GM19099 (cell line): Measurements from ENCODE around the gene LCP2.

ENCODE experiments used
- POLR2A ChIP-seq: IDR thresholded peaks from 3 replicates; pipeline ENCODE4 v1.6.1; 2011; ENCODE audit warnings: low read depth; ENCODE audit not compliant: insufficient read length; ENCODE audit errors: extremely low read depth

Gene LCP2

DNA sequence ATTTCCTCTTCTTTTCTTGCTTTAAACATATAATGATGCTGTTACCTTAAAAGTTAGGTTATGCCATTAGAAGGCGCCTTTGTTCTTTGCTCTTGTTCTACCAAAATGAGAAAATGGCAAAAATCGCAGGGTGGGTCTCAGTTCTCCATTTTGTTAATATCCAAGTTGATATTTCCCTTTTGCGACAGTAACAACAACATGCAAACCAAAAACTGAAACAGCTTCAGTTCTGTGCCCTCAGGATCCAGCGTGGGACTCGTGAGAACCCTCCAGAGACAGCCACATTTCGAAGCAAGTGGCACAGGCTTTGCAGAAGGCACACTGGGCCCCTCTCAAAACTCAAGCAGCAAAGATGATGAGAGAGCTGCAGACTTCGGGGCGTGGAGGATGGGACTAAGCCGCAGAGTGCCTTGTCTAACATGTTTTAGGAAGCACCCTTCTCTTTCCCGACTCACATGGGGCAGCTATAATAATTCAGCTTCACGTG, 33.0 kb upstream of the LCP2 start:
- TF ChIP-seq POLR2A: no peak

DNA sequence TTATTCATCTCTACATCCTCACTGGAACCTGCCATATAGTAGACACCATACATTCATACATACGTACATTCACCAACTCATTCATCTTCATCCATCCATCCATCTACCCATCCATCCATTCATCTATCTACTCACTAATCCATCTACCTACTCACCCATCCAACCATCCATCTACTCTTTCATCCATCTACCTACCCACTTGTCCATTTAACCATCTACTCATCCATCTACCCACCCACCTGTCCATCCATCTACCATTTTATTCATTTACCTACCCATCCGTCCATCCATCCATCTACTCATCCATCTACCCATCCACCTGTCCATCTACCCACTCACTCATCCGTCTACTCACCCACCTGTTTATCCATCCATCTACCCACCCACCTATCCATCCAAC, 31.9 kb upstream of the LCP2 start:
- no peak for TF ChIP-seq POLR2A

DNA sequence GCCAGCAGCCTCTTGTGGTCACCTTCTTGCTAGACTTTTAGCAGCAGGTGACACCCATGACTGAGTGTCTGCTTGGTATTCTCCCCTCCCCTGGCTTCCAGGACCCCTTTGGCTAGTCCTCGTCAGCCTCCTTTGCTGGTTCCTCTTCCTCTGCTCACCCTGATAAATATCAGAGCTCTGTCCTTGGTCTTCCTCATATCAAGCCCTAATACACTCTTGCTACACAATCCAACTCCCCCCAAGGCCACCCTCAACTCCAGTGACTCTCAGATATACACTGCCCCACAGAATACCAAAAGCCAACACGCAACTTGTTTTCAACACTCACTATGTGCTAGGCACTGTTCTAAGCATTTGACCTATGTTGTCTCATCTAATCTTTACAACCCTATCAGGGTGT, 30.3 kb upstream of the LCP2 start:
- TF ChIP-seq POLR2A: no peak

DNA sequence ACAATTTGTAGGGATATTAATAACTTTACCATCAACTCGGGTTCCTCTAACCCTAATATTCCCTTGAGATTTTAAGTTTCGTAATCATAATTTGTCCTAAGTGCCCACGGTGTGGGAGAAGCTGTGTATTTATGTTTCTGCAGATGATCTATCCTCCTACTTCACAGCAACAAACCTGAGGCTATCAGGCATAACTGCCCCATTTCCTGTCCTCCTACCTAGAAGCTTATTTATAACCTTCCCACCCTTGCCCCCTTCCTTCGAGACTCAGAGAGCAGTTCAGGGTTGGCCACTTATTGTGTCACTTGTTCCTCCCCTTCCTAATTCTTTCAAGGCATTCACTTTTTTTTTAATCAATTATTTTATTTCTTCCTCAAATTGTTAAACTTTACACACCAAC, 29.6 kb upstream of the LCP2 start:
- TF ChIP-seq POLR2A: no peak

DNA sequence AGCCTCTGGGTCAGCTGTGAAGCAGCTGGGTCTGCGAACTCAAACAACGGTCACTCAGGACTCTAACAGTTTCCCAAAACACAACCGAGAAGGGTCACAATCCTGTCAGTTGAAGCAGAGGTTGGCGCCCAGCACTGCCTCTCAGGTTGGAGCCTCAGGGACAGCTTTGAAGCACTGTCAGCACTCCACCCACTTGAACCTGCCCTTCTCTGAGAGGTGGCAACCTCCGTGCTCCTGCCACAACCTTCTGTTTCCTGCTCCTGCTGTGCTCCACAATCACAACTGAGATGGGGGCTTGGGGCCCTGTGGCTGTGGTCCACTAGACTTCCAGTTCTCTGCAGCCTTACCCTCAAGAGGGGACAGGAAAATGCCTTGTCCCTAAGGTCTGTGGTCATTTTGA, 21.7 kb upstream of the LCP2 start:
- no peak for TF ChIP-seq POLR2A

DNA sequence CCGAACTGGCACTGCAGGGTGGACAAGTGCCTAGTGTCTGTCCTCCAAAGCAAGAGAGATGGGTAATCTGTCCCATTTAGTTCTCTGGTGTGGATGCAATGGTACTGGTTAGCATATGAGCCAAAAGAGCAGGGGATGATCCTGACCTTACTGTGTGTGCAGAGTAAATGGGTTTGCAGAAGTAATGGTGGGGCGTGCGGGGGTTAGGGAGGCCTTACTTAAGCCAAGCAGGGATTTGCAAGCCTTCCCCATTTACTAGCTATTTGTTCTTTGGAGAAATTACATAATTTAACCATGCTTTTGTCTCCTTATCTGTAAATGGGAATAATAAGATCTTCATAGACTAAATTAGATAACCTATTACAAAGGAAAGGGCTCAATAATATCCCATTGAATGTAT, 19.9 kb upstream of the LCP2 start:
- no peak for TF ChIP-seq POLR2A

DNA sequence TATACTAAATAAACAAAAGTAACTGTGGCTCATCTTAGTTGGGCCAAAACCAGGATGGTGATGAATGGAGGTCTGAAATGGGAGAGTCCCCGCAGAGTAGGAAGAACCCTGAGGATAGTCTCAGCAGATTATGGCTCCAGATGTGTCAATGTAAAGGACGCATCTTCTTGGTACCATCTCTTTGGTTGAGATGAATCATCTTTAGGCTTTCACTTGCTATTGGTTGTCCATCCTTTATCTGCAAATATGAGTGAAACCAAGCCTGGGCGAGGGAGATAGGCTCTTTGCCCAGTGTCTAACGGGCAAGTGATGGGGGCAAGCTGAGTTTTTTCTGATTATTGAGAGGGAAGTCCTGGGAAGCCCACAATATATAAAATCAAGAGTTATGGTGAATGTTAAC, 19.4 kb upstream of the LCP2 start:
- TF ChIP-seq POLR2A: no peak

DNA sequence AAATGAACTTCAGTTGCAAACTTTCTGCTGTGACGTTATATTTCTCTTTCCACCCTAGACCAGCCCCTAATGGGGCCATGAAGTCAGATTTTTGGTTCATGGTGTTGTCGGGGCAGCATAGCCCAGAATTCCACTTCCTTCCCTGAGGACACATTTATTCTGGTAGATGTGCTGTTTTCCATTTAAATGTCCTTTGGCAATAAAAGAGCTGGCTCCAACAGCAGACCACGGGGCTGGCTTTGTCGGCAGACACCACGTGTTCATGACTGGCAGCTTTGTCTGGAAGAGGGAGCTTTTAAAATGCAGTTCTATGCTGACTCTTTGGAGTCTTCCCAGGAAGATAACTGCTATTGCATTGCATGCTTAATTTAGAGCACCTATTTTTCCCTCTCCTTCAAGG, 17.6 kb upstream of the LCP2 start:
- no peak for TF ChIP-seq POLR2A

DNA sequence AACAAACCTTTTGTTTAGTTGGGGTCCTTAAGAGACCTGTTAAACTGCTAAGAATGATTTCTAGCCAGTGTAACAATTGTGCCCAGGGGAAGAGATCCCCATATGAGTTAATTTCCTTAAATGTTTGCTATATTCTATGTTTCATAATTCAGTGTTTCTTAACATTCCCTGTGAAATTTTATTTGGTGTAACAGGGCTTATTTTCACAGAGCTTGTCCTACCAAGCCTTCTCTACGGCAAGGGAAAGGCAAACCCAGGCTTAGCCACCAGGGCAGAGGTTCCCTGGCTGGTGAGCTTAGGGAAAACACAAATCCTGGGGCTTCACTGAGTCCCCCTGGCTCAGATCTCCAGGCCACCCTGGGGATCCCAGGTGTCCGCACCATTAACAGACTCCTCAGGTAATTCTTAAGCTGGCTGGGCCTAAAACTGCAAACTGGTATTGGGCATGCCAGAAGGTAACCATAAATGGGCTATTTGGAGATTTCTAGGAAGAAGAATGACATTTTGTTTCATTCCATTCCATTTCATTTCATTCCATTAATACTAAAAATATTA, 17.0 kb upstream of the LCP2 start:
- no peak for TF ChIP-seq POLR2A

DNA sequence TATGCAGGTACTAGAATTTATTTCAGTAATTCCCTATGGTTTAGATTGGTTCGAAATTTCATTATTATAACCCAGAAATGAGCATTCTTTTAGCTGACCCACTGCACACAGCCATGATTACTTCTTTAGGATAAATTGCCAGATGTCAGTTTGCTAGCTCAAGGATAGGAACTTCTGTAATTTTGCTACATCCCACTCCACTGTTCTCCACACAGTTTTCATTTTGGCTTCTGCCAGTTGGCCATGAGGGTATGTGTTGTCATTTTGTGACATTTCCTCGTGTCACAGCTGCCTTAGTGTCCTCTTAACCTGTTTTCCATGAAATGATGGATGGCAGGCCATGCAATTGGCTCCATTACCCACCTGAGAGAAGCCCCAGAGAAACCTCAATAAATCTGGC, 16.2 kb upstream of the LCP2 start:
- TF ChIP-seq POLR2A: no peak

DNA sequence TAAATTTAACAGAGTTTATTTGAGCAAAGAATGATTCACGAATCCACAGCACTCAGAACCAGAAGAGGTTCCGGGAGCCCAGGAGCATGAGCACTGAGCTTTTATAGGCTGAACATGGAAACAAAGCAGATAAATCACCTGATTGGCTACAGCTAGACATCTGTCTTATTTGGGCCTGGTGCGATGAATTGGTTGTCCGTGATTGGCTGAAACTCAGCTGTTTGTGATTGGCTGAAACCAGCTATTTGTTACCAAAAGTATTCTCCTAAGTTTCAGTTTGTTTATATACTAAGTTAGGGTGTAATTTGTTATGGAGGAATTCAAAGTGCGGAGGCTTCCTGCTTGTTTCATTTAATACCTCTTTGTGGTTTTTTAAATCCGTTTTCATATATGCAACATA, 15.8 kb upstream of the LCP2 start:
- no peak for TF ChIP-seq POLR2A

DNA sequence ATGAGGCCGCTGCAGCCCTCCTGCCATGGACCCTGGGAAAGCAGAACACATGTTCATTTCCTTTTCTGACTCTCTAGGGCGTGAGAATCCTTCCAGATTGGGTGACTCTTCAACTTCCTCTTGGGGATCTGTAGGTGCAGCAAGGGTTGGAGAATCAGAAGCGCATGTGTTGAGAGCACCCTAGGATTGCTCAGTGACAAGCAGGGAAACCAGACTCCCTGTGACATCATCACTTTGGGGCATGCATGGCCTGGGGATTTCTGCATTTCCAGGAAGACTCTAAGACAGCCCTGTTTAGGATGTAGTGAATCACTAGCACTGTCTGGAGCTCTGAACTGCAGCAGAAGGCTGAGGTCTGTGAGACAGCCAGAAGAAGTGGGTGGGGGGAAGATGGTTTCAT, 15.1 kb upstream of the LCP2 start:
- no peak for TF ChIP-seq POLR2A

DNA sequence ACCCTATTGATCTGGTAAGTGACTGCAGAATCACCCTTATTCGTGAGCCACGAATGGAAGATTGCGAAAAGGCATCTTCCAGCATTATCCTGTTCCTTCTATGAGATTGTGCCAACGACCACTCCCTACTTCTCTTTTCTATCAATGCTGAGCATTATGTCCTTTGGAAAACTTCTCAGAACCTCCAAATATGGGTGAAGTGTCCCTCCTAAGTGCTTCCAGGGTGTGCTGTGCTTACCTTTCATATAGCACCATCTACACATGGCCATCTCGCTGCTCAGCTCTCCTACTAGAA, 14.7 kb upstream of the LCP2 start:
- no peak for TF ChIP-seq POLR2A

DNA sequence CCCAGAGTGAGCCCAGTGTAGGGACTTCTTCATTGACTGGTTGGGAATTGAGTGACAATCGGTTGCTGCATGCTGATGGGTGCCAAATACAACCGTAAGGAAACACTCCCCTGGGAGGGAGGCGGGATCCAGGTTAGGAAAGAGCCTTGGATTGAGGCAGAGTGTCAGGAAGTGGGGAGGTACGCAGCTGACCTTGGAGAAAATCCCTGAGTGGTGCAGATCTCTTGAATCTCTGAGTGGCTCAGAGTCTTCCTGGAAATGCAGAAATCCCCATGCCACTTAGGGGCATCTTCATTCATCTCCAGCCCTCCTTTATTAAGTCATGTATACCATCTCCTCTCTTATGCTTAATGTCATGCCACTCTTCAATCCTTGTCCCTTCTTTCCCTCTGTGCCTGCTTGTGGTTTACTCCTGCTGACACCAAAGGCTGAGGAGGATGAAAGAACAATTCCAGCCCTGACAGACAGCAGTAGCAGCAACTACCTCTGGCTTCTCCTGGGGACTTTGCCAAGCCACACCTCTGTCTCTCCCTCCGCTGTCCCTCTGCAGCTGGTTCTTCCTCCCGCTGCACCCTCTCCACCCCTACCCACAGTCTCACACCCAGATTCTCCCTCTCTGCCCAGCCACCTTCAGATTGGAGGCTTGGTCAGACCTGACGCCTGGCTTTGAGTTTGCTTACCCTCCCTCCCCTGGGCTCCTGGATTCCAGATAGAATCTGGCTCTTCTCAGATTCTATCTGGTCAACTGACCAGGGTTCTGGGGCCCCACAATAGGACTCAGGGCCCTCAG, 14.1 kb upstream of the LCP2 start:
- TF ChIP-seq POLR2A: no peak

DNA sequence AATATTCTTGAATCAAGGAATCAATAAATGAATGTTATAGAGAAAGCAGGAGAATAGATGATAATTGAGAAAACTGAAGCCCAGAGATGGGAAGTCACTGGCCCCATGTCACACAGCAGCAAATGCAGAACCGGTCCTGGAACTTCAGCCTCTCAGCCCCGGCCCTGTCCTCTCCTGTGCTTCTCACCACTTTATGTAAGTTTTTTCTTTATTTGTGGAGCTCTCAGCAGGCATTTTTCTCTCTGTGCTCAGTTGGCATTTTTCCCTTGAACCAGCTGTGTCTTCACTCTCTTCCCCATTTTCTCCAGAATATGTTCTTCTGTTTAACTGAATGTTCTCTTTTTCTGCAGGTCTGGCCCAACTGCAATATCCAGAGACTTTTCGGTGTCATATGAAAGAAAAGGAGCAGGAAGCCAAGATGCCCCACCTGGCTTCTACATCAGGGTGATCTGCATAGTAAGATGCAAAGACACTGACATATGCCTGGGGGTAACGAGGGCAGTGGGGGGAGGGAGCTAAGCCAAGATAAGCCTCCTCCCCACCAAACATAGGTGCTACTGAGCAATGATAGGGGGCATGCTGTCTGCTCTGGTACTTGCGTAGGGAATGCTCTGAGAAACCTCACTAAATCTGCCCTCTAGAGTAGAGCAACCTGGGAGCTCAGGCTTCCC, 12.8 kb upstream of the LCP2 start:
- TF ChIP-seq POLR2A: no peak

DNA sequence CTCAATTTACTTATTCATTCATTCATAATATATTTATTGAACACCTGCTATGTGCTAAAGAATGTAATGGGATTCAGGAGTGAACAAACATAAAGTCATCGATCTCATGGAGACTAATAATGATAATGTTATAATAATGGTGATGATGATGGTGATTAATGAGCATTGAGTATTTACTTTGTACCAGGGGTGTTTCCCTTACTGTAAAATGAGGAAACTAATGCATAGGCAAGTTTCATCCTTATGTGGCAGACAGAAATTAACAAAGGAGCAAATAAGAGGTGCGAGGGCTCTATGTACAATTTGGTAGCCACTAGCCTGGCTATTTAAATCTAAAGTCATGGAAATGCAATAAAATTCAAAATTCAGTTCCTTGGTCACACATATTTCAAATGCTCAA, 11.1 kb upstream of the LCP2 start:
- no peak for TF ChIP-seq POLR2A
